Neural progenitor cell (in vitro differentiated cells): ENCODE results near the gene MAML3.

Experiments used
- CTCF ChIP-seq: fragments of 200-600 bp; sonication (generic); IDR thresholded peaks from 2 replicates; pipeline ENCODE4 v1.5.1; 2017; ENCODE audit warnings: antibody characterized with exemption, mild to moderate bottlenecking
- EZH2 ChIP-seq: fragments of 200-600 bp; sonication (generic); IDR thresholded peaks from 2 replicates; pipeline ENCODE4 v1.6.1; 2017; ENCODE audit warnings: antibody characterized with exemption, mild to moderate bottlenecking, moderate library complexity

GRCh38 chr4:139726615-139727014, 427.4 kb downstream of the MAML3 start:
- TF ChIP-seq EZH2 (no peak), CTCF (no peak)
